ENCODE measurements around the gene MYEF2. TPM values are rescaled to one million over a fixed set of nuclear protein-coding genes. Genes with fewer than 3 reads are reported as not detected.

Gene MYEF2
- total RNA-seq, 1 experiment from 2014 or later, result 111 TPM

- TF ChIP-seq ZNF671 (CRISPR knock-in tag; IDR thresholded peaks at IDR 0.05), result no peak
- TF ChIP-seq, protein P1, sequence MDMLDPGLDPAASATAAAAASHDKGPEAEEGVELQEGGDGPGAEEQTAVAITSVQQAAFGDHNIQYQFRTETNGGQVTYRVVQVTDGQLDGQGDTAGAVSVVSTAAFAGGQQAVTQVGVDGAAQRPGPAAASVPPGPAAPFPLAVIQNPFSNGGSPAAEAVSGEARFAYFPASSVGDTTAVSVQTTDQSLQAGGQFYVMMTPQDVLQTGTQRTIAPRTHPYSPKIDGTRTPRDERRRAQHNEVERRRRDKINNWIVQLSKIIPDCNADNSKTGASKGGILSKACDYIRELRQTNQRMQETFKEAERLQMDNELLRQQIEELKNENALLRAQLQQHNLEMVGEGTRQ (CRISPR knock-in tag; IDR thresholded peaks at IDR 0.05), result no peak
- TF ChIP-seq, protein P2, sequence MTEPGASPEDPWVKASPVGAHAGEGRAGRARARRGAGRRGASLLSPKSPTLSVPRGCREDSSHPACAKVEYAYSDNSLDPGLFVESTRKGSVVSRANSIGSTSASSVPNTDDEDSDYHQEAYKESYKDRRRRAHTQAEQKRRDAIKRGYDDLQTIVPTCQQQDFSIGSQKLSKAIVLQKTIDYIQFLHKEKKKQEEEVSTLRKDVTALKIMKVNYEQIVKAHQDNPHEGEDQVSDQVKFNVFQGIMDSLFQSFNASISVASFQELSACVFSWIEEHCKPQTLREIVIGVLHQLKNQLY (CRISPR knock-in tag; IDR thresholded peaks at IDR 0.05), result no peak
- TF ChIP-seq ATF6 (CRISPR knock-in tag; IDR thresholded peaks at IDR 0.05), result no peak
Observed at GRCh38 chr15:48101376-48101961, 76.6 kb downstream of the MYEF2 start (continued).

DNA sequence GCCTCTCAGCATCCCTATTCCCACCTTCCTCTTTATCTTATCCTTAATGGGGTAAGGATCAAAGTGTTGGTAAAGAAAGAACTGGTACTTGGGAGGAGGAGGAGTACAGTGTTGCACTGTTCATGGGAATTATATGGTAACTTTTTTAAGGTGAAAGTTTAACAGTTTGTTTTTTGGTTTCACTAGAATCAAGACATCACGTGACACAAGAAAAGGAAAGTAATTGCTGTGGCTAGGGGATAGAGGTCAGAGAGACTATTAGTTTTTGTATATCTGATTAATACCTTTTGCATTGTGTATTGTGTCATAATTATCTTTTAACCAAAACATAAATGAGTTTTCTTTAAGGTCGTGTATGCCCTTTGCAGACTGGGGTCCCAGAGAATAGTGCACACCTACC is 80.8 kb downstream of the MYEF2 start:
- no peak overlapping the region for H3K27ac Mint-ChIP-seq
- no peaks in the 10 kb centered on the region for H3K27me3 Mint-ChIP-seq (ENCODE audit: low read depth)
- H3K36me3 Mint-ChIP-seq, result no peaks in the 10 kb centered on the region
- H3K4me1 Mint-ChIP-seq, result no peaks in the 10 kb centered on the region
- TF ChIP-seq SOX15 (CRISPR knock-in tag; IDR thresholded peaks at IDR 0.05), result no peak
- TF ChIP-seq NFATC4 (CRISPR knock-in tag; IDR thresholded peaks at IDR 0.05), result no peak
- TF ChIP-seq ATF2 (CRISPR knock-in tag; IDR thresholded peaks at IDR 0.05; ENCODE audit: borderline replicate concordance, low read depth), result no peak
- TF ChIP-seq E2F4 (CRISPR knock-in tag; IDR thresholded peaks at IDR 0.05; ENCODE audit: borderline replicate concordance, low read depth), result no peak
- no peak for TF ChIP-seq TCF7 (CRISPR knock-in tag; IDR thresholded peaks at IDR 0.05; ENCODE audit: low read depth)
- no peak for TF ChIP-seq ATF1 (CRISPR knock-in tag; IDR thresholded peaks at IDR 0.05)
- TF ChIP-seq FOXJ3 (CRISPR knock-in tag; IDR thresholded peaks at IDR 0.05; ENCODE audit: borderline replicate concordance), result no peak
- TF ChIP-seq, protein P3, sequence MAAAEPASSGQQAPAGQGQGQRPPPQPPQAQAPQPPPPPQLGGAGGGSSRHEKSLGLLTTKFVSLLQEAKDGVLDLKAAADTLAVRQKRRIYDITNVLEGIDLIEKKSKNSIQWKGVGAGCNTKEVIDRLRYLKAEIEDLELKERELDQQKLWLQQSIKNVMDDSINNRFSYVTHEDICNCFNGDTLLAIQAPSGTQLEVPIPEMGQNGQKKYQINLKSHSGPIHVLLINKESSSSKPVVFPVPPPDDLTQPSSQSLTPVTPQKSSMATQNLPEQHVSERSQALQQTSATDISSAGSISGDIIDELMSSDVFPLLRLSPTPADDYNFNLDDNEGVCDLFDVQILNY (CRISPR knock-in tag; IDR thresholded peaks at IDR 0.05), result no peak
- TF ChIP-seq SP1 (CRISPR knock-in tag; conservative IDR thresholded peaks at IDR 0.05), result no peak
- TF ChIP-seq CTCF (IDR thresholded peaks at IDR 0.05), result no peak
- TF ChIP-seq ETV6 (CRISPR knock-in tag; IDR thresholded peaks at IDR 0.05), result no peak
- TF ChIP-seq JAZF1 (CRISPR knock-in tag; IDR thresholded peaks at IDR 0.05), result no peak
- TF ChIP-seq, protein P1 (CRISPR knock-in tag; IDR thresholded peaks at IDR 0.05), result no peak
- no peak for TF ChIP-seq ESRRA (CRISPR knock-in tag; IDR thresholded peaks at IDR 0.05; ENCODE audit: borderline replicate concordance)
- TF ChIP-seq HMGA2 (CRISPR knock-in tag; IDR thresholded peaks at IDR 0.05), result no peak
- no peak for TF ChIP-seq GRHL2 (CRISPR knock-in tag; IDR thresholded peaks at IDR 0.05; ENCODE audit: insufficient replicate concordance, severe bottlenecking)
- no peak for TF ChIP-seq ZNF232 (CRISPR knock-in tag; IDR thresholded peaks at IDR 0.05)
- TF ChIP-seq ATF6 (CRISPR knock-in tag; IDR thresholded peaks at IDR 0.05), result no peak
- H3K4me3 Mint-ChIP-seq, result no peak overlapping the region
- no peak for ATAC-seq
- no peak for DNase-seq (ENCODE audit: low spot score)
- CTCF ChIA-PET, result no interaction called here
- H3K9me3 Mint-ChIP-seq, result peaks cover 7% of the 10 kb centered on the region; the same call in 1 of the 2 replicates
- POLR2A ChIA-PET, result no interaction called here

Data from WTC11 (cell line).